HepG2 (cell line): ENCODE measurements around the gene ZBTB25. TPM values are rescaled to one million over a fixed set of nuclear protein-coding genes. Genes with fewer than 3 reads are reported as not detected.
A peak's percentile ranks its signal among the peaks of the same experiment; 100 is the strongest.

Experiments used
- ATAC-seq: fragments of 200-7000 bp; cut with Tn5 transposase; 3 replicates; pipeline ENCODE4 v1.9.1; 2020; ENCODE audit warnings: mild to moderate bottlenecking, moderate library complexity
- BruUV-seq: library from RNA; stranded (reverse); fragments of 400-500 nt; replicated peaks from 2 replicates; lab custom pipeline; 2021; lab: Mats Ljungman, UMichigan
- CTCF ChIA-PET: fragments of 300-600 bp; formaldehyde crosslinking; extraction: SDS; loops from one replicate; lab custom pipeline; 2021; ENCODE audit warnings: low total read pairs, inconsistent platforms, low intra/inter-chr PET ratio; lab: Yijun Ruan, JAX
- POLR2A ChIA-PET: fragments of 350-600 bp; sonication (Branson Sonifier 250); formaldehyde crosslinking; loops from one replicate; lab custom pipeline; 2020; ENCODE audit warnings: antibody characterized with exemption, inconsistent platforms; lab: Yijun Ruan, JAX
- DNase-seq: peaks from one replicate; pipeline ENCODE4 v3.0.0-alpha.2; 2015; ENCODE audit warnings: low spot score
- FAIRE-seq: peaks from 3 replicates; lab custom pipeline; 2011; peaks lifted over from hg19 to GRCh38; lab: Jason Lieb, UNC
- H2AFZ ChIP-seq: one replicate; pipeline ENCODE4 v1.6.1; 2011; ENCODE audit warnings: low read length, inconsistent platforms
- H3K27ac ChIP-seq: fragments of 300-600 bp; 3 replicates; pipeline ENCODE4 v1.8.0; 2011; ENCODE audit warnings: mixed run types, mild to moderate bottlenecking, mixed read lengths, low read length, inconsistent platforms; ENCODE audit not compliant: insufficient read depth; ENCODE audit errors: extremely low read length
- H3K27me3 ChIP-seq, 2 experiments: fragments of 200-600 bp in 1 of 2; 2 replicates in 1 of 2; 3 replicates in 1 of 2; pipeline versions ENCODE4 v1.6.0 to v1.8.0; 2011; ENCODE audit warnings: low read length in 2 of 2, mild to moderate bottlenecking in 2 of 2, moderate library complexity in 2 of 2, inconsistent platforms in 1 of 2; ENCODE audit not compliant: insufficient read depth in 2 of 2, control insufficient read depth in 1 of 2
- H3K36me3 ChIP-seq, 2 experiments: fragments of 200-600 bp in 1 of 2; replicated peaks in 1 of 2; 2 replicates in 1 of 2; 3 replicates in 1 of 2; pipeline versions ENCODE4 v1.5.1 to v1.8.0; 2011; ENCODE audit warnings: low read length in 2 of 2, inconsistent platforms in 1 of 2; ENCODE audit not compliant: insufficient read depth in 2 of 2, control insufficient read depth in 1 of 2
- H3K4me1 ChIP-seq: 2 replicates; pipeline ENCODE4 v1.5.1; 2012; ENCODE audit warnings: low read length, inconsistent platforms; ENCODE audit not compliant: insufficient read depth
- H3K4me2 ChIP-seq: 2 replicates; pipeline ENCODE4 v1.6.0; 2011; ENCODE audit warnings: low read depth, low read length, inconsistent platforms
- H3K4me3 ChIP-seq, 3 experiments: fragments of 200-600 bp in 1 of 3; sonication (generic), shearing (Covaris generic) in 1 of 3; replicated peaks in 1 of 3; 2 replicates each; pipeline ENCODE4 v1.5.1; 2011 to 2016; ENCODE audit warnings: low read length in 3 of 3, inconsistent platforms in 2 of 3, low read depth in 2 of 3, mild to moderate bottlenecking in 2 of 3, control low read depth in 1 of 3, mixed read lengths in 1 of 3; ENCODE audit not compliant: insufficient read depth in 1 of 3
- H3K79me2 ChIP-seq: one replicate; pipeline ENCODE4 v1.6.1; 2011; ENCODE audit warnings: low read length, inconsistent platforms; ENCODE audit not compliant: insufficient read depth
- H3K9ac ChIP-seq: 2 replicates; pipeline ENCODE4 v1.6.0; 2011; ENCODE audit warnings: mild to moderate bottlenecking, low read depth, low read length, inconsistent platforms; ENCODE audit not compliant: insufficient read depth
- H3K9me3 ChIP-seq: 2 replicates; pipeline ENCODE4 v1.5.1; 2012; ENCODE audit warnings: mild to moderate bottlenecking, low read length
- H4K20me1 ChIP-seq: 2 replicates; pipeline ENCODE4 v1.6.0; 2011; ENCODE audit warnings: inconsistent platforms, mild to moderate bottlenecking, low read length, moderate library complexity; ENCODE audit not compliant: insufficient read depth
- DZIP1 ChIP-seq: sonication (generic); formaldehyde crosslinking; IDR thresholded peaks from 2 replicates; pipeline ENCODE4 v1.5.0; 2020; ENCODE audit warnings: mild to moderate bottlenecking, missing genetic modification reagents
- MAX ChIP-seq: IDR thresholded peaks from 2 replicates; pipeline ENCODE4 v1.6.1; 2012; ENCODE audit warnings: inconsistent platforms
- PHB2 ChIP-seq: fragments of 450-650 bp; IDR thresholded peaks from 2 replicates; pipeline ENCODE4 v1.6.1; 2018; ENCODE audit not compliant: partially characterized antibody
- SOX13 ChIP-seq, 3 experiments: fragments of 450-650 bp in 1 of 3; sonication (generic) in 1 of 3; formaldehyde crosslinking in 1 of 3; IDR thresholded peaks in 2 of 3; conservative IDR thresholded peaks in 1 of 3; 2 replicates each; pipeline versions ENCODE4 v1.5.0 to v1.6.1; 2016 to 2020; ENCODE audit warnings: antibody characterized with exemption in 1 of 3, mild to moderate bottlenecking in 1 of 3, missing compliant biosample characterization in 1 of 3, missing genetic modification reagents in 1 of 3, moderate library complexity in 1 of 3
- SOX6 ChIP-seq, 2 experiments: fragments of 450-650 bp in 1 of 2; sonication (generic) in 1 of 2; formaldehyde crosslinking in 1 of 2; IDR thresholded peaks; 2 replicates each; pipeline versions ENCODE4 v1.4.0 to v1.6.1; 2017 to 2020; ENCODE audit warnings: antibody characterized with exemption in 1 of 2, mild to moderate bottlenecking in 1 of 2, missing genetic modification reagents in 1 of 2
- TAF1 ChIP-seq: sonication (generic); formaldehyde crosslinking; IDR thresholded peaks from 2 replicates; pipeline ENCODE4 v1.4.0; 2020; ENCODE audit warnings: missing genetic modification reagents
- TCF7 ChIP-seq: sonication (generic); IDR thresholded peaks from 2 replicates; pipeline ENCODE4 v1.6.1; 2016; ENCODE audit warnings: antibody characterized with exemption, low read depth
- YY1 ChIP-seq: IDR thresholded peaks from 2 replicates; pipeline ENCODE4 v1.6.1; 2011; ENCODE audit warnings: low read length, low read depth, moderate library complexity, mild to moderate bottlenecking; ENCODE audit not compliant: insufficient read depth, insufficient replicate concordance
- ZMYM2 ChIP-seq: sonication (generic); formaldehyde crosslinking; IDR thresholded peaks from 2 replicates; pipeline ENCODE4 v1.8.0; 2022; ENCODE audit warnings: mild to moderate bottlenecking, missing genetic modification reagents
- ZNF253 ChIP-seq: sonication (generic); formaldehyde crosslinking; IDR thresholded peaks from 2 replicates; pipeline ENCODE4 v1.8.0; 2022; ENCODE audit warnings: mild to moderate bottlenecking, missing genetic modification reagents, borderline replicate concordance
- ZNF644 ChIP-seq: IDR thresholded peaks from 2 replicates; pipeline ENCODE4 v1.6.1; 2016; ENCODE audit warnings: low read depth
- ZSCAN20 ChIP-seq: sonication (generic); formaldehyde crosslinking; IDR thresholded peaks from 2 replicates; pipeline ENCODE4 v1.4.0; 2020; ENCODE audit warnings: missing genetic modification reagents, mild to moderate bottlenecking, borderline replicate concordance
- WGBS: methylation state at CpG from one replicate; pipeline ENCODE4 v1.1.6; 2017; ENCODE audit warnings: low lambda C conversion rate; 5-methylcytosine and 5-hydroxymethylcytosine counted together
- in situ Hi-C: cut with HindIII; loops from 2 replicates; pipeline ENCODE4 v1.10.0; 2017; ENCODE audit warnings: low pct_unique_long_range_greater_than_20kb; ENCODE audit not compliant: extremely low pct_ligation_motif_present
- intact Hi-C: fragments of 100-400 bp; cut with micrococcal nuclease; formaldehyde crosslinking; loops from one replicate; pipeline ENCODE4 v1.10.0; 2022; ENCODE audit not compliant: unreplicated experiment
- polyA plus RNA-seq, 8 experiments: library from polyadenylated mRNA; depleted of rRNA in 3 of 8; stranded (reverse) in 7 of 8; unstranded in 1 of 8; fragments of >200 nt; fragmentation: Illumina TruSeq in 4 of 8; extraction: Trizol in 4 of 8; gene quantifications; 2 replicates each; pipeline versions ENCODE4 v1.2.1 to v1.2.3, GENCODE V29; 2011 to 2016; ENCODE audit warnings: low read depth in 4 of 8, missing spikeins in 1 of 8, mixed read lengths in 1 of 8; ENCODE audit not compliant: insufficient read depth in 1 of 8
- total RNA-seq, 5 experiments: library from RNA; depleted of rRNA; stranded (reverse); fragments of >200 nt; fragmentation: Illumina TruSeq; extraction: Trizol; gene quantifications; 2 replicates each; pipeline ENCODE4 v1.2.3, GENCODE V29; 2016; ENCODE audit warnings: low read depth in 1 of 5
- TF ChIP-seq, protein P1 (sequence below): IDR thresholded peaks from 2 replicates; pipeline ENCODE4 v1.6.1; 2016; ENCODE audit warnings: missing compliant biosample characterization, missing genetic modification reagents, borderline replicate concordance

The ZBTB25 gene
- total and polyA plus RNA-seq, 2 of the 13 experiments (the other 11 are each of a cell fraction or from before 2014, with no cell fraction given), result 3.5 to 7.6 TPM

DNA sequence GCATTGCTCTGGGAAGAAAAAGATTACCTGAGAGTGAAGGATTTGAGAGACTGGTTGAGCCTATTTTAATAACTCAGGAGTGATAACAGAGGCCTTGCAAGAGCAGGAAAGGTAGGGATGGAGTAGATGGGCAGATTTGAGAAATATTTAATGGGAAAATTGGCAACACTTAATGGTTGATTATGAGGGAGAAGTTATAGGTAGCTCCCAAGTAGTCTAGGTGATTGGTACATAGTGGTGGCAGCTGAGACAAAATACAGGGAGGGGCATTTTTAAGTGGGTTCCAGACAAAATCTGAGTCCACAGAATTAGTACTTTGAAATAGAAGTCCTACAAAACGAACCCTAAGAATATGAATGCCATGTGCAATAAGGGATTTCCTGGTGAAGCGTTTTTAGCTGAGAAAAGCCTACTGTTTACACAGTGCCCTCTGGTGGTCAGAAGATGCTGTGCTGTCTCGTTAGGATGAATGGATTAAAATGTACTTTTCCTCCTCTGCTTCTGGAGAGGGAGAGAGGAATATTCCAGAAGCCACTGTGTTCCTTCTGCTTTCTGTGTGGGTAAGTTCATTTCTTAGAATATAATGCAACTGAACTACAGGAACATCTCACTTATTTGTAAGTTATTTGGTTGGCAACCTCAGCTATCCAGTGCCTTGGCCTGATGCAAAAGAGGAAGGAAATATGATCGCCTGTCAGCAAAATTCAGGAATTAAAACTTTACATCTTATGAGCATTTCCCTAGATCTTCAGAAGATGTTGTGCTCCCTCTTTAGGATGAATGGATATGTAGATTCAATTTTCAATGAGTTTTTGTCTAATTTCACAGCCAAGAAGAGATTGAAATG is 7.4 kb upstream of the ZBTB25 start (continued):
- TF ChIP-seq DZIP1, result no peak
- TF ChIP-seq ZNF253 (CRISPR knock-in tag), result no peak
- TF ChIP-seq TAF1 (CRISPR knock-in tag), result no peak
- TF ChIP-seq ZMYM2 (CRISPR knock-in tag), result no peak
- 0 out of 2 replicates have a peak, but pooled peaks have one; percentile 50 for TF ChIP-seq ZSCAN20

- intact Hi-C loops, result no loop called here
- H3K4me1 ChIP-seq, result peaks cover 60% of the 10 kb centered on the region
- 32% methylated on average over 8 of the region's 8 CpGs for WGBS
- TF ChIP-seq ZNF644 (CRISPR knock-in tag) (peak; percentile 66), SOX13 (IDR thresholded peaks at IDR 0.05) (no peak), SOX13 (CRISPR knock-in tag; conservative IDR thresholded peaks at IDR 0.05 in 1 of 2, IDR thresholded peaks at IDR 0.05 in 1 of 2) (peak in 1 of 2 experiments; percentile 54; a peak in 1 of 4 replicates), TCF7 (0 out of 2 replicates have a peak, but pooled peaks have one; percentile 18), YY1 (peak; percentile 21), SOX6 (IDR thresholded peaks at IDR 0.05) (no peak), SOX6 (CRISPR knock-in tag; IDR thresholded peaks at IDR 0.05) (peak; percentile 29; the same call in 1 of the 2 replicates), PHB2 (no peak), MAX (0 out of 2 replicates have a peak, but pooled peaks have one; percentile 23)
- TF ChIP-seq, protein P1, sequence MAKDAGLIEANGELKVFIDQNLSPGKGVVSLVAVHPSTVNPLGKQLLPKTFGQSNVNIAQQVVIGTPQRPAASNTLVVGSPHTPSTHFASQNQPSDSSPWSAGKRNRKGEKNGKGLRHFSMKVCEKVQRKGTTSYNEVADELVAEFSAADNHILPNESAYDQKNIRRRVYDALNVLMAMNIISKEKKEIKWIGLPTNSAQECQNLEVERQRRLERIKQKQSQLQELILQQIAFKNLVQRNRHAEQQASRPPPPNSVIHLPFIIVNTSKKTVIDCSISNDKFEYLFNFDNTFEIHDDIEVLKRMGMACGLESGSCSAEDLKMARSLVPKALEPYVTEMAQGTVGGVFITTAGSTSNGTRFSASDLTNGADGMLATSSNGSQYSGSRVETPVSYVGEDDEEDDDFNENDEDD (CRISPR knock-in tag), result peak; percentile 23; the same call in 1 of the 2 replicates
Measured at GRCh38 chr14:64509036-64509435, 5.4 kb upstream of the ZBTB25 start.

More at GRCh38 chr14:64509036-64509435, 5.4 kb upstream of the ZBTB25 start:
- no peaks in the 10 kb centered on the region; a peak in 1 of 5 replicates for H3K27me3 ChIP-seq
- peak overlapping the region; percentile 56 for H3K4me2 ChIP-seq
- FAIRE-seq, result peak; percentile 77
- ChIA-PET POLR2A (interaction anchor here (1.7 kb wide), 1 partner anchor 121 kb away, joined by 4 read pairs; no protein-coding TSS in a partner anchor), CTCF (no interaction called here)
- ATAC-seq, result no peak
- H3K4me3 ChIP-seq, result no peak overlapping the region
- peaks cover 39% of the 10 kb centered on the region for H4K20me1 ChIP-seq
- no peak overlapping the region for H3K9ac ChIP-seq
- no peaks in the 10 kb centered on the region; a peak in 1 of 5 replicates for H3K36me3 ChIP-seq
- H3K9me3 ChIP-seq, result no peaks in the 10 kb centered on the region
- in situ Hi-C loops, result no loop called here
- no peak overlapping the region for H3K27ac ChIP-seq
- no peak overlapping the region for H2AFZ ChIP-seq
- DNase-seq, result peak; percentile 59
- no TSS peak for BruUV-seq
- peaks cover 85% of the 10 kb centered on the region for H3K79me2 ChIP-seq
